Ammon's horn (tissue), 1 donor: Measurements from ENCODE around the gene PDGFA.
A peak's percentile ranks its signal among the peaks of the same experiment; 100 is the strongest.

ENCODE experiments used
- DNase-seq: peaks from one replicate; pipeline ENCODE4 v3.0.0-alpha.2; 2016; ENCODE audit warnings: low spot score

PDGFA gene

GRCh38 chr7:536231-536630, 16.6 kb upstream of the PDGFA start:
- no peak for DNase-seq

GRCh38 chr7:534959-535358, 15.3 kb upstream of the PDGFA start:
- DNase-seq: no peak

- no peak for DNase-seq
Observed at GRCh38 chr7:534075-534474, 14.4 kb upstream of the PDGFA start.

GRCh38 chr7:533266-533665, 13.6 kb upstream of the PDGFA start:
- DNase-seq: no peak

- no peak for DNase-seq
Observed at GRCh38 chr7:532379-533143, 12.9 kb upstream of the PDGFA start.

GRCh38 chr7:531777-532176, 12.1 kb upstream of the PDGFA start:
- no peak for DNase-seq

GRCh38 chr7:528451-528850, 8.8 kb upstream of the PDGFA start:
- DNase-seq: no peak

- no peak for DNase-seq
Observed at GRCh38 chr7:527723-528122, 8.1 kb upstream of the PDGFA start.

GRCh38 chr7:526460-527034, 6.9 kb upstream of the PDGFA start:
- DNase-seq: no peak

GRCh38 chr7:525740-526139, 6.1 kb upstream of the PDGFA start:
- no peak for DNase-seq

- no peak for DNase-seq
Observed at GRCh38 chr7:524800-525199, 5.2 kb upstream of the PDGFA start.

GRCh38 chr7:523347-524336, 4.0 kb upstream of the PDGFA start:
- no peak for DNase-seq

- DNase-seq: no peak
Observed at GRCh38 chr7:522951-523314, 3.3 kb upstream of the PDGFA start.

- DNase-seq: peak; percentile 67
Observed at GRCh38 chr7:522071-522950, 2.7 kb upstream of the PDGFA start.

- DNase-seq: no peak
Observed at GRCh38 chr7:521221-522070, 1.8 kb upstream of the PDGFA start.

- DNase-seq: no peak
Observed at GRCh38 chr7:520503-521161, 986 bp upstream of the PDGFA start.

GRCh38 chr7:518630-519483, 789 bp downstream of the PDGFA start:
- peak; percentile 89 for DNase-seq

GRCh38 chr7:517774-518629, 1.6 kb downstream of the PDGFA start:
- DNase-seq: peak; percentile 72
